ENCODE measurements around the gene ASPM. TPM values are rescaled to one million over a fixed set of nuclear protein-coding genes. Genes with fewer than 3 reads are reported as not detected.

Gene ASPM
- total RNA-seq, 1 donor from 2014 or later, result 146 TPM

GRCh38 chr1:197183195-197183748 lies 36.8 kb upstream of the ASPM start:
- peaks cover 26% of the 10 kb centered on the region for H3K36me3 ChIP-seq
- Mint-ChIP-seq H3K27me3 (ENCODE audit: insufficient read depth, low read depth) (no peaks in the 10 kb centered on the region), H3K27ac (no peak overlapping the region), H3K4me1 (no peaks in the 10 kb centered on the region), H3K9me3 (peaks cover 8% of the 10 kb centered on the region), H3K4me3 (no peak overlapping the region), H3K36me3 (peaks cover 33% of the 10 kb centered on the region)
- no peak overlapping the region for H3K4me3 ChIP-seq
- no peak overlapping the region for H3K4me2 ChIP-seq
- H3K4me1 ChIP-seq, result no peaks in the 10 kb centered on the region
- H3K27me3 ChIP-seq, result no peaks in the 10 kb centered on the region
- no peaks in the 10 kb centered on the region for H3K9me3 ChIP-seq (ENCODE audit: low read depth)
- DNase-seq (ENCODE audit: low spot score), result no peak
- H3F3A ChIP-seq (ENCODE audit: low read depth), result no peaks in the 10 kb centered on the region
- H2AFZ ChIP-seq (replicated peaks), result no peak overlapping the region
- H3K79me2 ChIP-seq (ENCODE audit: low read depth), result no peaks in the 10 kb centered on the region
- H3K9ac ChIP-seq, result no peak overlapping the region
- no peak overlapping the region for H3K27ac ChIP-seq
- H4K20me1 ChIP-seq (ENCODE audit: low read depth), result no peaks in the 10 kb centered on the region
- TF ChIP-seq EZH2phosphoT487 (IDR thresholded peaks at IDR 0.05) (no peak), EZH2 (IDR thresholded peaks at IDR 0.05) (no peak)
- TF ChIP-seq, protein P1, sequence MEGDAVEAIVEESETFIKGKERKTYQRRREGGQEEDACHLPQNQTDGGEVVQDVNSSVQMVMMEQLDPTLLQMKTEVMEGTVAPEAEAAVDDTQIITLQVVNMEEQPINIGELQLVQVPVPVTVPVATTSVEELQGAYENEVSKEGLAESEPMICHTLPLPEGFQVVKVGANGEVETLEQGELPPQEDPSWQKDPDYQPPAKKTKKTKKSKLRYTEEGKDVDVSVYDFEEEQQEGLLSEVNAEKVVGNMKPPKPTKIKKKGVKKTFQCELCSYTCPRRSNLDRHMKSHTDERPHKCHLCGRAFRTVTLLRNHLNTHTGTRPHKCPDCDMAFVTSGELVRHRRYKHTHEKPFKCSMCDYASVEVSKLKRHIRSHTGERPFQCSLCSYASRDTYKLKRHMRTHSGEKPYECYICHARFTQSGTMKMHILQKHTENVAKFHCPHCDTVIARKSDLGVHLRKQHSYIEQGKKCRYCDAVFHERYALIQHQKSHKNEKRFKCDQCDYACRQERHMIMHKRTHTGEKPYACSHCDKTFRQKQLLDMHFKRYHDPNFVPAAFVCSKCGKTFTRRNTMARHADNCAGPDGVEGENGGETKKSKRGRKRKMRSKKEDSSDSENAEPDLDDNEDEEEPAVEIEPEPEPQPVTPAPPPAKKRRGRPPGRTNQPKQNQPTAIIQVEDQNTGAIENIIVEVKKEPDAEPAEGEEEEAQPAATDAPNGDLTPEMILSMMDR (IDR thresholded peaks at IDR 0.05), result no peak

- no peak overlapping the region for H3K9ac ChIP-seq
- peaks cover 24% of the 10 kb centered on the region for H3K36me3 ChIP-seq
- H3K27ac ChIP-seq, result no peak overlapping the region
- Mint-ChIP-seq H3K27me3 (ENCODE audit: insufficient read depth, low read depth) (no peaks in the 10 kb centered on the region), H3K27ac (no peak overlapping the region), H3K4me1 (no peaks in the 10 kb centered on the region), H3K4me3 (no peak overlapping the region), H3K36me3 (peaks cover 28% of the 10 kb centered on the region), H3K9me3 (peaks cover 8% of the 10 kb centered on the region)
- no peak for DNase-seq (ENCODE audit: low spot score)
- H3K27me3 ChIP-seq, result no peaks in the 10 kb centered on the region
- H3K79me2 ChIP-seq (ENCODE audit: low read depth), result no peaks in the 10 kb centered on the region
- H3K4me3 ChIP-seq, result no peak overlapping the region
- TF ChIP-seq EZH2phosphoT487 (IDR thresholded peaks at IDR 0.05) (no peak), EZH2 (IDR thresholded peaks at IDR 0.05) (no peak)
- TF ChIP-seq, protein P1 (IDR thresholded peaks at IDR 0.05), result no peak
- H3K9me3 ChIP-seq (ENCODE audit: low read depth), result no peaks in the 10 kb centered on the region
- no peaks in the 10 kb centered on the region for H3K4me1 ChIP-seq
- no peaks in the 10 kb centered on the region for H4K20me1 ChIP-seq (ENCODE audit: low read depth)
- H3K4me2 ChIP-seq, result no peak overlapping the region
- H2AFZ ChIP-seq (replicated peaks), result no peak overlapping the region
- no peaks in the 10 kb centered on the region for H3F3A ChIP-seq (ENCODE audit: low read depth)
Measured at GRCh38 chr1:197182716-197183115, 36.2 kb upstream of the ASPM start.

GRCh38 chr1:197181982-197182381 lies 35.5 kb upstream of the ASPM start:
- Mint-ChIP-seq H3K4me1 (no peaks in the 10 kb centered on the region), H3K36me3 (peaks cover 23% of the 10 kb centered on the region)
- TF ChIP-seq EZH2 (IDR thresholded peaks at IDR 0.05) (no peak), EZH2phosphoT487 (IDR thresholded peaks at IDR 0.05) (no peak)
- TF ChIP-seq, protein P1 (IDR thresholded peaks at IDR 0.05), result no peak

More at GRCh38 chr1:197181982-197182381, 35.5 kb upstream of the ASPM start:
- no peak for DNase-seq (ENCODE audit: low spot score)
- Histone ChIP-seq H3K9ac (no peak overlapping the region), H3K4me2 (no peak overlapping the region), H3K36me3 (peaks cover 28% of the 10 kb centered on the region), H3K27me3 (no peaks in the 10 kb centered on the region), H2AFZ (replicated peaks) (no peak overlapping the region), H3K9me3 (ENCODE audit: low read depth) (no peaks in the 10 kb centered on the region), H3F3A (ENCODE audit: low read depth) (no peaks in the 10 kb centered on the region), H3K27ac (no peak overlapping the region), H4K20me1 (ENCODE audit: low read depth) (no peaks in the 10 kb centered on the region), H3K4me1 (no peaks in the 10 kb centered on the region), H3K79me2 (ENCODE audit: low read depth) (no peaks in the 10 kb centered on the region), H3K4me3 (no peak overlapping the region)
- peaks cover 8% of the 10 kb centered on the region for H3K9me3 Mint-ChIP-seq
- no peak overlapping the region for H3K27ac Mint-ChIP-seq
- no peaks in the 10 kb centered on the region for H3K27me3 Mint-ChIP-seq (ENCODE audit: insufficient read depth, low read depth)
- no peak overlapping the region for H3K4me3 Mint-ChIP-seq
